ENCODE measurements around the gene SLC25A26. TPM values are rescaled to one million over a fixed set of nuclear protein-coding genes. Genes with fewer than 3 reads are reported as not detected.

SLC25A26 gene
- total and polyA plus RNA-seq, 7 experiments from 2014 or later, result 14.1 to 51.3 (median 21.7) TPM

DNA sequence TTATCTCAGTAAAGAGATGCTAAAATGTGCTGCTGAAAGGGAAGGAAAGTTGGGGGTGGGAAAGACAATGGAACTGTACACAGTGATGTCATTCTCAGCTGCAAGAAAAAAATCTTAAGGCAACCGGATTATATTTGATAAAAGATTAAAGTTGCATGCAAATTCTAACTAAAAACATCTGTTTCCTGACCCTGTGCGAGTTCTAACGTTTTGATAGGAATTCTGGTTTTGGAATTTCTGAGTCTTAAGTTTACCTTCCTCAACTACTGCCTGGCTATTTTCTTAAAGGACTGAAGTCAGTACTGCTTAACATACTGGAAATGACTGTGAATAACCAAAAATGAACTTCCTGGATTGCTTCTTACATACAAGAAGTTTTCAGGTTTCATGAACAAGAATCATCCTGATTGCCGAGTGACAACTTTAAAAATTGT, 115.5 kb downstream of the SLC25A26 start:
- Histone ChIP-seq H3K27me3 (ENCODE audit: control insufficient read depth in 2 of 2, insufficient read depth in 2 of 2, low read length in 2 of 2) (no peaks in the 10 kb centered on the region), H3K4me1 (ENCODE audit: control insufficient read depth in 2 of 2, insufficient read depth in 2 of 2, low read length in 2 of 2) (no peaks in the 10 kb centered on the region), H3K9me3 (ENCODE audit: control insufficient read depth in 2 of 3, low read length in 3 of 3) (no peaks in the 10 kb centered on the region), H3K27ac (ENCODE audit: low read depth, low read length) (no peak overlapping the region), H3K4me3 (ENCODE audit: low read length) (no peak overlapping the region), H3K36me3 (ENCODE audit: control insufficient read depth in 2 of 3, insufficient read depth in 3 of 3, low read length in 3 of 3) (no peaks in the 10 kb centered on the region)
- Mint-ChIP-seq H3K9me3 (peaks cover 0 to 6% (median 0%) of the 10 kb centered on the region in 11 donors), H3K27ac (peak overlapping the region in 2 of 9 donors; percentile 8 to 17), H3K27me3 (no peaks in the 10 kb centered on the region), H3K4me1 (peaks cover 6 to 58% (median 37%) of the 10 kb centered on the region in 7 donors), H3K4me3 (no peak overlapping the region), H3K36me3 (peaks cover 0 to 33% (median 8%) of the 10 kb centered on the region in 5 donors)
- POLR2A ChIA-PET, result no interaction called here
- ATAC-seq (no peak), DNase-seq (no peak)
- intact Hi-C loops (cut with micrococcal nuclease), result no loop called here
- CTCF ChIA-PET, result no interaction called here

DNA sequence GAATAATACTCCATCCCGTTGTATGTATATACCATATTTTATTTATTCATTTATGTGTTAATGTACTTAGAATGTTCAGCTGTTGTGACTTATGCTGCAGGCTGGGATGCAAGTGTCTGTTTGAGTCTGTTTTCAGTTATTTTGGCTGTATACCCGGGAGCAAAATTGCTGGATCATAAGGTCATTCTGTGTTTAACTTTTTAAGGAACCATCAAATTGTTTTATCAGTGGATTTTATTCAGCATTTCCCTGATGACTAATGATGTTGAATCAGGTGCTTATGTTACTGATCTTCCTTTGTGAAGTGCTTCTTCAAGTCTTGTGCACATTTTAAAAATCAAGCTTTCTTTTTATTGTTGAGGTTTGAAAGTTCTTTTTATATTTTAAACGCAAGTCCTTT, 118.1 kb downstream of the SLC25A26 start:
- Histone ChIP-seq H3K27me3 (ENCODE audit: control insufficient read depth in 2 of 2, insufficient read depth in 2 of 2, low read length in 2 of 2) (no peaks in the 10 kb centered on the region), H3K9me3 (ENCODE audit: control insufficient read depth in 2 of 3, low read length in 3 of 3) (no peaks in the 10 kb centered on the region), H3K4me3 (ENCODE audit: low read length) (no peak overlapping the region), H3K4me1 (ENCODE audit: control insufficient read depth in 2 of 2, insufficient read depth in 2 of 2, low read length in 2 of 2) (no peaks in the 10 kb centered on the region), H3K27ac (ENCODE audit: low read depth, low read length) (no peak overlapping the region), H3K36me3 (ENCODE audit: control insufficient read depth in 2 of 3, insufficient read depth in 3 of 3, low read length in 3 of 3) (no peaks in the 10 kb centered on the region)
- Mint-ChIP-seq H3K9me3 (peaks cover 0 to 6% (median 0%) of the 10 kb centered on the region in 11 donors), H3K27ac (no peak overlapping the region), H3K4me1 (peaks cover 6 to 45% (median 26%) of the 10 kb centered on the region in 7 donors), H3K36me3 (peaks cover 0 to 22% (median 2%) of the 10 kb centered on the region in 5 donors), H3K27me3 (no peaks in the 10 kb centered on the region), H3K4me3 (no peak overlapping the region)
- intact Hi-C loops (cut with micrococcal nuclease), result no loop called here
- no peak for ATAC-seq
- ChIA-PET POLR2A (no interaction called here), CTCF (interaction anchor here (0.6 kb wide), 1 partner anchor 15 kb away, joined by 4 read pairs; no protein-coding TSS in a partner anchor)
- DNase-seq, result no peak

DNA sequence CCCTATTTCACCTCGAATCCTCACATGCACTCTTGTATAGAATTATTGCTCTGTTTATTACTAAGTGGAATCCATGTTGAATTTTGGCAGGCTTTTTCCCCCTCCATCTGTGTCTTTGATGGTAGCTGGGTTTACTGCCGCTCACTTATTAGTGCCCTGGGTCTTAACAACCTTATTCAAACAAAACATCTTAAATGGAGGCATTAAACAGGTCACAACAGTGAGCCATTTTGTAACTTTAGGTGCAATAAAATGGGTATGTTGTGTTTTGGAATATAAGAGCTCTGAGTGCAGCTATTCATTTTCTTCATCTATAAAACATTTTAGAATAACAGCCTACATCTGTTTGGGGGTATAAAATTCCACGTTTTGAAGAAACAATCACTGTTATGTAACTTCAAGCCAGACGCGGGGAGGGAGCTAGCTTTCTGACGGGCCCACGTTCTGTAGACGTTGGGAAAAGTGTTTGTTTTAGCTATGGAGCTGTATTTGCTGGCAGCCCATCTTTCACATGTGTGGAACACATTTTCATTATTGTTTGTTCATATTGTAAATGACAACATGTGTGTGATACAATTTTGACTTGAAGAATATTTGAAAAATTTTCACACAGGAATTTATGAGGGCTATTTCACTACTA, 122.0 kb downstream of the SLC25A26 start:
- no peak overlapping the region for H3K4me3 ChIP-seq (ENCODE audit: low read length)
- Mint-ChIP-seq H3K27me3 (no peaks in the 10 kb centered on the region), H3K4me1 (peaks cover 0 to 32% (median 17%) of the 10 kb centered on the region in 7 donors), H3K36me3 (peaks cover 8 to 46% (median 25%) of the 10 kb centered on the region in 5 donors), H3K27ac (peak overlapping the region in 1 of 9 donors; percentile 47), H3K4me3 (no peak overlapping the region), H3K9me3 (peaks cover 0 to 10% (median 0%) of the 10 kb centered on the region in 11 donors)
- no peak overlapping the region for H3K27ac ChIP-seq (ENCODE audit: low read depth, low read length)
- ATAC-seq (no peak), DNase-seq (no peak)
- ChIA-PET POLR2A (no interaction called here), CTCF (no interaction called here)
- H3K4me1 ChIP-seq (ENCODE audit: control insufficient read depth in 2 of 2, insufficient read depth in 2 of 2, low read length in 2 of 2), result no peaks in the 10 kb centered on the region
- intact Hi-C loops (cut with micrococcal nuclease), result no loop called here
- H3K27me3 ChIP-seq (ENCODE audit: control insufficient read depth in 2 of 2, insufficient read depth in 2 of 2, low read length in 2 of 2), result no peaks in the 10 kb centered on the region
- peaks cover 0 to 8% (median 0%) of the 10 kb centered on the region in 3 experiments for H3K36me3 ChIP-seq (ENCODE audit: control insufficient read depth in 2 of 3, insufficient read depth in 3 of 3, low read length in 3 of 3)
- H3K9me3 ChIP-seq (ENCODE audit: control insufficient read depth in 2 of 3, low read length in 3 of 3), result no peaks in the 10 kb centered on the region

DNA sequence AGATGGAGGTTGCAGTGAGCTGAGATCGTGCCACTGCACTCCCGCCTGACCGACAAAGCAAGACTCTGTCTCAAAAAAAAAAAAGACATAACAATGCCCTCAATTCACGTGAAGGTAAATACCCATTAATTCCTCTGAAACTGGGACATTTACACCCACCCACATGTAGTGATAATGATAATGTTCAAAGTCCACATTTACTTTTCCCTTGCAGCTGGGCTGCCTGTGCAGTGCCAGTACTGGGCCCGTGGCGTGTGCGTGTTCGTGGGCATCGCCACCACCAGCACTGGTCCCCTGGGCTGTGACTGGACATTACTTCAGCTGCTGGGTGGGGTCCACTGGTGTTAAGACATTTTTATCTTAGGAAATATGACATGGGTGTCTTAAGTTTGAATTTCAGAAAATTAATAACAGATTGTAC, 123.6 kb downstream of the SLC25A26 start:
- peaks cover 0 to 19% (median 13%) of the 10 kb centered on the region in 7 donors for H3K4me1 Mint-ChIP-seq
- no peaks in the 10 kb centered on the region for H3K27me3 ChIP-seq (ENCODE audit: control insufficient read depth in 2 of 2, insufficient read depth in 2 of 2, low read length in 2 of 2)
- H3K4me3 Mint-ChIP-seq, result no peak overlapping the region
- no peak for DNase-seq
- H3K27ac ChIP-seq (ENCODE audit: low read depth, low read length), result no peak overlapping the region
- ChIA-PET CTCF (interaction anchor here (0.6 to 1.1 kb wide), 2 partner anchors 60 to 62 kb away, joined by 3 to 5 read pairs; no protein-coding TSS in a partner anchor), POLR2A (no interaction called here)
- H3K27ac Mint-ChIP-seq, result no peak overlapping the region
- intact Hi-C loops (cut with micrococcal nuclease), result no loop called here
- peaks cover 0 to 10% (median 0%) of the 10 kb centered on the region in 11 donors for H3K9me3 Mint-ChIP-seq
- no peaks in the 10 kb centered on the region for H3K27me3 Mint-ChIP-seq
- no peak overlapping the region for H3K4me3 ChIP-seq (ENCODE audit: low read length)
- no peaks in the 10 kb centered on the region for H3K4me1 ChIP-seq (ENCODE audit: control insufficient read depth in 2 of 2, insufficient read depth in 2 of 2, low read length in 2 of 2)
- peaks cover 8 to 54% (median 35%) of the 10 kb centered on the region in 5 donors for H3K36me3 Mint-ChIP-seq
- no peaks in the 10 kb centered on the region for H3K9me3 ChIP-seq (ENCODE audit: control insufficient read depth in 2 of 3, low read length in 3 of 3)
- ATAC-seq, result no peak
- peaks cover 0 to 8% (median 0%) of the 10 kb centered on the region in 3 experiments for H3K36me3 ChIP-seq (ENCODE audit: control insufficient read depth in 2 of 3, insufficient read depth in 3 of 3, low read length in 3 of 3)

DNA sequence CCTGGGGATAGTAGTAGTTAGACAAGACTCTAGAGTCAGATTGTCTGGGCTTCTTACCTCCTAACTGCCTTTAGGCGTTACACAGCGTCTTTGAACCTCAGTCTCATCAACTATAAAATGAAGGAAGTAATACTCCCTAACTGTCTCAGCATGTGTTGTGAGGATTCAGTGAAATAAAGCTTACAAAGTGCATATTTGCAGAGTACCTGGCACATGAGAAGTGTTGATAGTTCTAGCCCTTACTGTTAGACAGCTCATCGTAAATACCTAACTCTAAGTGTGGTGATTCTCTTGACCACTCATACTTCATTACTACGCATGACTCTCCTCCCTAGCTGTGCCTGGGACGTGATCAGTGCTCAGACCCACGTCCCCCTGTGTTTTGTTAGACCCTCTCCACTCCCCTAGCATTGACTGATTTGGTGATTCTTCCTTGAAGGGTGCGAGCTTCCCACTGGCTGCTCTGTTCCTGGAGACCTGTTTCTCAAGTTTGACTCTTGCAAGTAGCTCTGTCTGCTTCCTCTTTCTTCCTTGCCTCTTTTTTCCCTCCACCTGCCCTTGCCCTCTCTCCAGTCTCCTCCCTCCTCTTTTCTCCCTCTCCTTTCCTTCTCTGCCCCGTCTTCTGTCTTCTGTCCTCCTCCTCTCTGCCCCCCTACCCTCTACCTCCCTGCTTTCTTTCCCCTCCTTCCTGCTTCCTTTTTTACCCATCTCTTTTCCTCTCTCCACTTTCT, 124.2 kb downstream of the SLC25A26 start:
- DNase-seq (no peak), ATAC-seq (no peak)
- peaks cover 0 to 8% (median 0%) of the 10 kb centered on the region in 3 experiments for H3K36me3 ChIP-seq (ENCODE audit: control insufficient read depth in 2 of 3, insufficient read depth in 3 of 3, low read length in 3 of 3)
- ChIA-PET CTCF (interaction anchor here (0.6 kb wide), 1 partner anchor 62 kb away, joined by 5 read pairs; no protein-coding TSS in a partner anchor), POLR2A (interaction anchor here (0.6 kb wide), 1 partner anchor 9 kb away, joined by 3 read pairs; no protein-coding TSS in a partner anchor)
- no peak overlapping the region for H3K4me3 Mint-ChIP-seq
- H3K4me3 ChIP-seq (ENCODE audit: low read length), result no peak overlapping the region
- H3K36me3 Mint-ChIP-seq, result peaks cover 8 to 48% (median 37%) of the 10 kb centered on the region in 5 donors
- H3K27me3 Mint-ChIP-seq, result no peaks in the 10 kb centered on the region
- peaks cover 0 to 19% (median 8%) of the 10 kb centered on the region in 7 donors for H3K4me1 Mint-ChIP-seq
- H3K4me1 ChIP-seq (ENCODE audit: control insufficient read depth in 2 of 2, insufficient read depth in 2 of 2, low read length in 2 of 2), result no peaks in the 10 kb centered on the region
- H3K27me3 ChIP-seq (ENCODE audit: control insufficient read depth in 2 of 2, insufficient read depth in 2 of 2, low read length in 2 of 2), result no peaks in the 10 kb centered on the region
- H3K27ac ChIP-seq (ENCODE audit: low read depth, low read length), result no peak overlapping the region
- intact Hi-C loops (cut with micrococcal nuclease), result no loop called here
- H3K27ac Mint-ChIP-seq, result no peak overlapping the region
- H3K9me3 Mint-ChIP-seq, result peaks cover 0 to 10% (median 0%) of the 10 kb centered on the region in 11 donors
- no peaks in the 10 kb centered on the region for H3K9me3 ChIP-seq (ENCODE audit: control insufficient read depth in 2 of 3, low read length in 3 of 3)

DNA sequence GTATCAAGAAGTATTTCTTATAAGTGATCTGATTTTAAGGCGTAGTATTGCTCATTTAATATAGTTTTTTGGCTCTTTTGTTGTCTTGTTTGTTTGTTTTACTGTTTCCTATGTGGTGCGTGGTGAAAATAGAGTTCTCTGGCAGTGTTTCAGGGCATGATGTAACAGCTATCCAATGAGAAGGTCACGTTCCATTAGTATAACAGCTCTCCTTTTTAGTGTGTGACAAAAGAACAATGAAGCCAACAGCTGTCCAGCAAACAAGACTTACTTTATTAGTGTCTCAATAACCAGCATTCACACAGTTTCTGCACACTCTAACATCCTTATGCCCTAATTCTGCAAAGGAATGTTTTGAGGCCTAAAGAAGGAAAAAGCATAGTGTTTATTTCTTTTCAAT, 127.9 kb downstream of the SLC25A26 start:
- ATAC-seq, result no peak
- peaks cover 8 to 56% (median 46%) of the 10 kb centered on the region in 5 donors for H3K36me3 Mint-ChIP-seq
- no peak overlapping the region for H3K27ac Mint-ChIP-seq
- H3K4me1 Mint-ChIP-seq, result peaks cover 2 to 14% (median 4%) of the 10 kb centered on the region in 7 donors
- no peak for DNase-seq
- intact Hi-C loops (cut with micrococcal nuclease), result no loop called here
- peaks cover 0 to 8% (median 0%) of the 10 kb centered on the region in 3 experiments for H3K36me3 ChIP-seq (ENCODE audit: control insufficient read depth in 2 of 3, insufficient read depth in 3 of 3, low read length in 3 of 3)
- no peaks in the 10 kb centered on the region for H3K27me3 Mint-ChIP-seq
- H3K4me1 ChIP-seq (ENCODE audit: control insufficient read depth in 2 of 2, insufficient read depth in 2 of 2, low read length in 2 of 2), result peaks cover 0 to 7% of the 10 kb centered on the region in 2 donors
- no peak overlapping the region for H3K4me3 Mint-ChIP-seq
- POLR2A ChIA-PET, result no interaction called here
- H3K27ac ChIP-seq (ENCODE audit: low read depth, low read length), result no peak overlapping the region
- H3K27me3 ChIP-seq (ENCODE audit: control insufficient read depth in 2 of 2, insufficient read depth in 2 of 2, low read length in 2 of 2), result no peaks in the 10 kb centered on the region
- CTCF ChIA-PET, result no interaction called here
- H3K9me3 ChIP-seq (ENCODE audit: control insufficient read depth in 2 of 3, low read length in 3 of 3), result no peaks in the 10 kb centered on the region
- no peak overlapping the region for H3K4me3 ChIP-seq (ENCODE audit: low read length)
- peaks cover 0 to 10% (median 0%) of the 10 kb centered on the region in 11 donors for H3K9me3 Mint-ChIP-seq
